ENCODE results near the gene PIPOX.

Gene PIPOX

DNA sequence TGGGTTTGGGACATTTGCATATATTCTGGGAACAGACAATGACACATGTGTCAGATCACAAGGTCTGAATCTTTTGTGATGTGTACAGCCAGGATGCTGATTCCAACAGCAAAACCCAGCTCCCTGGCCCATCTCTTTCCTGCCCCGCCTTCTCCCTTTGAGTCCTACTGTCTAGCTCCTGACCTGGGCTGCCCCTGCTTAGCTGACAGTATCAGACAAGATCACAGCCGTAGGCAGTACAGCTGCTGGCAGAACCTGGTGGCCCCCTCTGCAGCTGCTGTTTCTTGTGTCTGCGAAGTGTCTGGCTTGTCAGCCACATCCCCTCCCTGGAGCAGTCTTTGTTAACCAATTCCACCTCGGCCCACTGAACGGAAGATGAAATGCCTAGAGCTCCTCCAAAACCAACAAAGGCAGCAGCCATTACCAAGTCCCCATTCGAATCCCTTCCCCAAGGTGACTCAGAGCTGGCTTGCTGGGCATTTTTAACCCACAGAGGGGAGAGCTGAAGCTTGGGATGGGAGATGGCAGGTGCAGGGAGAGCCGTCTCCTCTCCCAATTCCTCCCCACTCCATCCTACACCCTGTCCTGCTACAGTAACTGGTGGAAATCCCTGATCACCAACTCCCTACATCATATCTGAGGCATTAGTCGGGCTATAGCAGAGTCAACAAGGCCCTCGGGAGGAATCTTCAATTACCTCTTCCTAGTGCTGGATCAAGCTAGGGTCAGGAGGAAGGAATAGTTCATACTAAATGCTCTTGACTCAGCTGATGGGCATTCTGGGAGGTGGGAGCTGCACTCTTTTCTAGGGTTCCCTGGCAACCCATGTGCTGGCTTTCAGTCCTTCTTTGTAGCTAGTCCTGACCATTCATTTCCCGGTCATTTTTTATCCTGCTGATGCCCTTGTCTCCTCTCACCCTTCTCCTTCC is 5.8 kb downstream of the PIPOX start:
- Histone ChIP-seq H3K4me1 (peaks cover 10% of the 10 kb centered on the region), H3K9ac (no peak overlapping the region), H2AFZ (peak overlapping the region; percentile 35), H3K36me3 (ENCODE audit: control insufficient read depth, insufficient read depth, low read length) (no peaks in the 10 kb centered on the region), H3K4me2 (ENCODE audit: low read length) (no peak overlapping the region), H3K79me2 (no peaks in the 10 kb centered on the region), H3K27ac (no peak overlapping the region), H3K27me3 (ENCODE audit: control insufficient read depth, insufficient read depth, low read length) (no peaks in the 10 kb centered on the region), H3K9me3 (ENCODE audit: control insufficient read depth, low read length) (no peaks in the 10 kb centered on the region), H3K4me3 (ENCODE audit: low read depth, low read length) (no peak overlapping the region)
- TF ChIP-seq, protein P1, sequence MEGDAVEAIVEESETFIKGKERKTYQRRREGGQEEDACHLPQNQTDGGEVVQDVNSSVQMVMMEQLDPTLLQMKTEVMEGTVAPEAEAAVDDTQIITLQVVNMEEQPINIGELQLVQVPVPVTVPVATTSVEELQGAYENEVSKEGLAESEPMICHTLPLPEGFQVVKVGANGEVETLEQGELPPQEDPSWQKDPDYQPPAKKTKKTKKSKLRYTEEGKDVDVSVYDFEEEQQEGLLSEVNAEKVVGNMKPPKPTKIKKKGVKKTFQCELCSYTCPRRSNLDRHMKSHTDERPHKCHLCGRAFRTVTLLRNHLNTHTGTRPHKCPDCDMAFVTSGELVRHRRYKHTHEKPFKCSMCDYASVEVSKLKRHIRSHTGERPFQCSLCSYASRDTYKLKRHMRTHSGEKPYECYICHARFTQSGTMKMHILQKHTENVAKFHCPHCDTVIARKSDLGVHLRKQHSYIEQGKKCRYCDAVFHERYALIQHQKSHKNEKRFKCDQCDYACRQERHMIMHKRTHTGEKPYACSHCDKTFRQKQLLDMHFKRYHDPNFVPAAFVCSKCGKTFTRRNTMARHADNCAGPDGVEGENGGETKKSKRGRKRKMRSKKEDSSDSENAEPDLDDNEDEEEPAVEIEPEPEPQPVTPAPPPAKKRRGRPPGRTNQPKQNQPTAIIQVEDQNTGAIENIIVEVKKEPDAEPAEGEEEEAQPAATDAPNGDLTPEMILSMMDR (IDR thresholded peaks at IDR 0.05): no peak

DNA sequence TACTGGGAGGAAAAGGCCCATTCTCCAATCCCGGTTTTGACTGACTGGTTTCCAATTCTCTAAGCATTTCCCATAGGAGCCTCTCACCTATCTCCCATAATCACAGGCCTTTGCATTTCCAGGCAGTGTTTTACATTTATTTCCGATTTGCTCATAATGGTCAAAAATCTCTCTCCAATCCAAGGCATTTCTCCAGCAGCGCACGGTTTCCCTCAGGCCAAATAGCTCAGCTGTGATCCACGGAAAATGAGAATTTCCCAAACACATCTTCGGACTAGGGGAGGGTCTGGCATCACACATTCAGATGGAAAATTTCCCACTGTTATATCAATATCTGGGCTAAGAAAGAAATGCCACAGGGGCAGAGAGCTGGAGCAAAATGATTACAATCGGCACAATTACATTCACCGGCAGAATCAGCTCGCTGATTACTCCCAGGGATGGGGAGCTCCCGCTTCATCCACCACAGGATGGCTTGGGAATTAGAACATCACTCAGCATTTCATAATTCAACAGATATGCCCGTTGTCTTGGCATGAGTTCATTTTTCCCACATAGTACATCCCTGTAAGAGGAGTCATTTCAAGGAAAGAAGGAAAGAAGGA is 6.7 kb downstream of the PIPOX start:
- H3K27ac ChIP-seq: no peak overlapping the region
- H3K36me3 ChIP-seq (ENCODE audit: control insufficient read depth, insufficient read depth, low read length): no peaks in the 10 kb centered on the region
- TF ChIP-seq, protein P1 (IDR thresholded peaks at IDR 0.05): no peak
- no peak overlapping the region for H3K4me2 ChIP-seq (ENCODE audit: low read length)
- H3K4me1 ChIP-seq: peaks cover 15% of the 10 kb centered on the region
- H3K9me3 ChIP-seq (ENCODE audit: control insufficient read depth, low read length): no peaks in the 10 kb centered on the region
- H2AFZ ChIP-seq: no peak overlapping the region
- H3K4me3 ChIP-seq (ENCODE audit: low read depth, low read length): no peak overlapping the region
- H3K9ac ChIP-seq: no peak overlapping the region
- H3K27me3 ChIP-seq (ENCODE audit: control insufficient read depth, insufficient read depth, low read length): no peaks in the 10 kb centered on the region
- no peaks in the 10 kb centered on the region for H3K79me2 ChIP-seq

DNA sequence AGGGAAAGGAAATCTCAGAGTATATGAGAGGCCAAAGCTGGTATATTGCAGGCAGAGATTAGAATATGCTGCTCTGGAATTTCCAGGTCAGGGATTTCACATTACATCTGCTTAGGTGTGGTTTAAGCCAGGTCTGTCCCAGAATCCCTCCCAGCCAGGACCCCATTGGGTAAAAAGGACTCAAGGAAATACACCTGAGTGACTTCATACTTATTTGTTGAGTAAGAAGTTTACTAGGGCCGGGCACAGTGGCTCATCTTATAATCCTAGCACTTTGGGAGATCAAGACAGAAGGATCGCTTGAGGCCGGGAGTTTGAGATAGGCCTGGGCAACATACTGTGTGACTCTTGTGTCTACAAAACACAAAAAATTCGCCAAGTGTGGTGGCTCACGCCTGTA is 7.2 kb downstream of the PIPOX start:
- Histone ChIP-seq H3K79me2 (no peaks in the 10 kb centered on the region), H3K4me2 (ENCODE audit: low read length) (no peak overlapping the region), H3K36me3 (ENCODE audit: control insufficient read depth, insufficient read depth, low read length) (no peaks in the 10 kb centered on the region), H3K27ac (no peak overlapping the region), H3K9me3 (ENCODE audit: control insufficient read depth, low read length) (no peaks in the 10 kb centered on the region), H3K27me3 (ENCODE audit: control insufficient read depth, insufficient read depth, low read length) (no peaks in the 10 kb centered on the region), H3K4me1 (peaks cover 20% of the 10 kb centered on the region), H2AFZ (no peak overlapping the region), H3K9ac (no peak overlapping the region), H3K4me3 (ENCODE audit: low read depth, low read length) (no peak overlapping the region)
- TF ChIP-seq, protein P1 (IDR thresholded peaks at IDR 0.05): no peak

DNA sequence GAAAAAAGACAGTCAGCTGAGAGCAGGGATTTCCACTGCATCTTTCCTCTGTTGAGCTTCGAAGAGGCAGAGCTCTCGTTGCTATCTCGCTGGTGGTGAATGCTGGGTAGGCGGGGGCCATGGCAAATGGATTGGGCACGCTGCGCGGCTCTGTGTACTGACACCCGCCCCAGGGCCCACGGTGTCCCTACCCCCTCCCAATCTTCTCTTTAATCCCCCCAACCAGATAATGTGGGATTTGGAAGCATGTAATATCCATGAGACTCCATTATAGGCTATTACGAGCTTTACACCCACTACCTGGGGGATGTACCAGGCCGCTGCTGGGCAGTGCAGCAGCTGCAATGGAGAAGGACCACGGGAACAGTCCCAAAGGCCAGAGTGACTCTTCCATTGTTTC is 8.3 kb downstream of the PIPOX start:
- H3K4me3 ChIP-seq (ENCODE audit: low read depth, low read length): no peak overlapping the region
- no peak overlapping the region for H3K27ac ChIP-seq
- no peaks in the 10 kb centered on the region for H3K27me3 ChIP-seq (ENCODE audit: control insufficient read depth, insufficient read depth, low read length)
- H3K4me2 ChIP-seq (ENCODE audit: low read length): no peak overlapping the region
- no peaks in the 10 kb centered on the region for H3K36me3 ChIP-seq (ENCODE audit: control insufficient read depth, insufficient read depth, low read length)
- H2AFZ ChIP-seq: no peak overlapping the region
- no peaks in the 10 kb centered on the region for H3K9me3 ChIP-seq (ENCODE audit: control insufficient read depth, low read length)
- H3K79me2 ChIP-seq: no peaks in the 10 kb centered on the region
- TF ChIP-seq, protein P1 (IDR thresholded peaks at IDR 0.05): no peak
- peaks cover 21% of the 10 kb centered on the region for H3K4me1 ChIP-seq
- no peak overlapping the region for H3K9ac ChIP-seq

Data from parathyroid adenoma (tissue), 2 donors.